ENCODE data around the gene PRKCA. TPM values are rescaled to one million over a fixed set of nuclear protein-coding genes. Genes with fewer than 3 reads are reported as not detected.

Gene PRKCA
- total RNA-seq, 4 donors from 2014 or later = 55.8 to 90.7 (median 66.7) TPM

- H3K4me1 ChIP-seq = peaks cover 0 to 29% (median 10%) of the 10 kb centered on the region in 4 donors
- no peaks in the 10 kb centered on the region for H3K36me3 ChIP-seq
- no peak overlapping the region for H3K27ac ChIP-seq
- no peak for DNase-seq (ENCODE audit: low spot score in 2 of 2)
- H3K27me3 ChIP-seq = no peaks in the 10 kb centered on the region
- TF ChIP-seq CTCF (IDR thresholded peaks at IDR 0.05) (no peak), POLR2A (IDR thresholded peaks at IDR 0.05) (no peak), EP300 (IDR thresholded peaks at IDR 0.05) (no peak)
- no peak overlapping the region for H3K4me3 ChIP-seq
- WGBS, 2 donors = 52 to 56% methylated on average over 8 of the region's 8 CpGs
- no peaks in the 10 kb centered on the region for H3K9me3 ChIP-seq
Observed at GRCh38 chr17:66403846-66404556, 101.6 kb downstream of the PRKCA start.

GRCh38 chr17:66405836-66406677 is 103.6 kb downstream of the PRKCA start:
- no peak overlapping the region for H3K4me3 ChIP-seq
- H3K27ac ChIP-seq = no peak overlapping the region
- no peaks in the 10 kb centered on the region for H3K27me3 ChIP-seq
- no peaks in the 10 kb centered on the region for H3K9me3 ChIP-seq
- H3K36me3 ChIP-seq = no peaks in the 10 kb centered on the region
- TF ChIP-seq CTCF (IDR thresholded peaks at IDR 0.05) = no peak
- TF ChIP-seq POLR2A (IDR thresholded peaks at IDR 0.05) = no peak
- TF ChIP-seq EP300 (IDR thresholded peaks at IDR 0.05) = no peak
- DNase-seq (ENCODE audit: low spot score in 2 of 2) = no peak
- peaks cover 0 to 29% (median 10%) of the 10 kb centered on the region in 4 donors for H3K4me1 ChIP-seq
- WGBS, 2 donors = 41 to 42% methylated on average over 6 of the region's 6 CpGs

- no peak for TF ChIP-seq POLR2A (IDR thresholded peaks at IDR 0.05)
- Histone ChIP-seq H3K27ac (no peak overlapping the region), H3K27me3 (no peaks in the 10 kb centered on the region), H3K4me3 (no peak overlapping the region), H3K4me1 (peaks cover 0 to 29% (median 10%) of the 10 kb centered on the region in 4 donors), H3K36me3 (no peaks in the 10 kb centered on the region), H3K9me3 (no peaks in the 10 kb centered on the region)
- WGBS, 2 donors = 84 to 88% methylated on average over 12 of the region's 12 CpGs
- DNase-seq (ENCODE audit: low spot score in 2 of 2) = no peak
Observed at GRCh38 chr17:66406701-66407644, 104.6 kb downstream of the PRKCA start.

- TF ChIP-seq CTCF (IDR thresholded peaks at IDR 0.05) (no peak), EP300 (IDR thresholded peaks at IDR 0.05) (no peak), POLR2A (IDR thresholded peaks at IDR 0.05) (no peak)
- Histone ChIP-seq H3K9me3 (no peaks in the 10 kb centered on the region), H3K4me1 (peaks cover 0 to 33% (median 13%) of the 10 kb centered on the region in 4 donors), H3K27ac (no peak overlapping the region), H3K4me3 (no peak overlapping the region), H3K27me3 (no peaks in the 10 kb centered on the region), H3K36me3 (no peaks in the 10 kb centered on the region)
- DNase-seq (ENCODE audit: low spot score in 2 of 2) = no peak
- WGBS, 2 donors = 93 to 95% methylated on average over 4 of the region's 4 CpGs
Observed at GRCh38 chr17:66407864-66408263, 105.5 kb downstream of the PRKCA start.

- H3K9me3 ChIP-seq = no peaks in the 10 kb centered on the region
- H3K27ac ChIP-seq = no peak overlapping the region
- WGBS, 2 donors = 54 to 70% methylated on average over 6 of the region's 6 CpGs
- H3K4me1 ChIP-seq = peaks cover 0 to 19% (median 8%) of the 10 kb centered on the region in 4 donors
- H3K4me3 ChIP-seq = no peak overlapping the region
- no peaks in the 10 kb centered on the region for H3K36me3 ChIP-seq
- DNase-seq (ENCODE audit: low spot score in 2 of 2) = no peak
- no peak for TF ChIP-seq CTCF (IDR thresholded peaks at IDR 0.05)
- no peak for TF ChIP-seq POLR2A (IDR thresholded peaks at IDR 0.05)
- no peak for TF ChIP-seq EP300 (IDR thresholded peaks at IDR 0.05)
- no peaks in the 10 kb centered on the region for H3K27me3 ChIP-seq
Observed at GRCh38 chr17:66411520-66411919, 109.1 kb downstream of the PRKCA start.
